Fibroblast of pulmonary artery (primary cell): ENCODE data around the gene SMPD2.

ENCODE experiments used
- DNase-seq: peaks from one replicate; pipeline ENCODE4 v3.0.0-alpha.2; 2010; ENCODE audit warnings: low read depth
- H3K4me3 ChIP-seq: replicated peaks from 2 replicates; pipeline ENCODE4 v1.5.1; 2011; ENCODE audit warnings: low read depth, mild to moderate bottlenecking, control low read depth, low read length, moderate library complexity
- CTCF ChIP-seq: IDR thresholded peaks from 2 replicates; pipeline ENCODE4 v1.5.1; 2011; ENCODE audit warnings: mild to moderate bottlenecking, control low read depth, low read length, inconsistent platforms; ENCODE audit errors: missing control alignments

SMPD2 gene

GRCh38 chr6:109490713-109491112, 50.2 kb downstream of the SMPD2 start:
- no peak overlapping the region for H3K4me3 ChIP-seq
- no peak for TF ChIP-seq CTCF
- DNase-seq = no peak

GRCh38 chr6:109491207-109491938, 50.8 kb downstream of the SMPD2 start:
- no peak for TF ChIP-seq CTCF
- H3K4me3 ChIP-seq = no peak overlapping the region
- no peak for DNase-seq
